Lower lobe of right lung (tissue), 2 donors: ENCODE measurements around the gene PNP. TPM values are rescaled to one million over a fixed set of nuclear protein-coding genes. Genes with fewer than 3 reads are reported as not detected.

ENCODE experiments used
- ATAC-seq, 2 donors: fragments of 200-7000 bp; cut with Tn5 transposase; one replicate each; pipeline ENCODE4 v1.9.1; 2020 to 2022; ENCODE audit warnings: mild to moderate bottlenecking in 2 of 2, moderate library complexity in 2 of 2
- DNase-seq: peaks from one replicate; pipeline ENCODE4 v3.0.0-alpha.2; 2020
- H3K27ac ChIP-seq: fragments of 200-600 bp; one replicate; pipeline ENCODE4 v1.8.0; 2022
- H3K27me3 ChIP-seq: fragments of 200-600 bp; one replicate; pipeline ENCODE4 v1.8.0; 2022; ENCODE audit warnings: low read depth
- H3K36me3 ChIP-seq: fragments of 200-600 bp; one replicate; pipeline ENCODE4 v1.8.0; 2022; ENCODE audit warnings: mild to moderate bottlenecking
- H3K4me1 ChIP-seq: fragments of 200-600 bp; one replicate; pipeline ENCODE4 v1.8.0; 2022
- H3K4me3 ChIP-seq: fragments of 200-600 bp; one replicate; pipeline ENCODE4 v1.8.0; 2022; ENCODE audit warnings: mild to moderate bottlenecking
- H3K9me3 ChIP-seq: fragments of 200-600 bp; one replicate; pipeline ENCODE4 v1.8.0; 2022
- CTCF ChIP-seq: fragments of 200-600 bp; IDR thresholded peaks from one replicate; pipeline ENCODE4 v1.8.0; 2022; ENCODE audit warnings: antibody characterized with exemption, mild to moderate bottlenecking
- intact Hi-C: fragments of 100-400 bp; cut with DNase I; formaldehyde crosslinking; loops from one replicate; pipeline ENCODE4 v1.11.0; 2022
- total RNA-seq: library from RNA; stranded (reverse); fragmentation: NEBNext Ultra II Directional; extraction: Animal tissue kit (Norgen Biotek cat#: 25700); gene quantifications from one replicate; pipeline ENCODE4 v1.2.1, GENCODE V29; 2021
- donor health status: DM: no; HTN: yes; CAD: no; lungs with severe emphysema.

PNP gene
- total RNA-seq, 1 donor from 2014 or later = 28.8 TPM

- no peaks in the 10 kb centered on the region for H3K9me3 ChIP-seq
- TF ChIP-seq CTCF = no peak
- no peak for DNase-seq
- peaks cover 56% of the 10 kb centered on the region for H3K4me1 ChIP-seq
- no peak overlapping the region for H3K27ac ChIP-seq
- ATAC-seq = no peak
- no peaks in the 10 kb centered on the region for H3K27me3 ChIP-seq
- H3K36me3 ChIP-seq = peaks cover 51% of the 10 kb centered on the region
- H3K4me3 ChIP-seq = no peak overlapping the region
- intact Hi-C loops = no loop called here
Measured at GRCh38 chr14:20456971-20457370, 12.2 kb upstream of the PNP start.

- Histone ChIP-seq H3K4me1 (peaks cover 52% of the 10 kb centered on the region), H3K36me3 (peaks cover 48% of the 10 kb centered on the region), H3K4me3 (no peak overlapping the region), H3K9me3 (no peaks in the 10 kb centered on the region), H3K27ac (no peak overlapping the region), H3K27me3 (no peaks in the 10 kb centered on the region)
- no peak for ATAC-seq
- TF ChIP-seq CTCF = no peak
- intact Hi-C loops = no loop called here
- DNase-seq = no peak
Measured at GRCh38 chr14:20458031-20458789, 11.0 kb upstream of the PNP start.

GRCh38 chr14:20460458-20461224 is 8.6 kb upstream of the PNP start:
- Histone ChIP-seq H3K4me1 (peaks cover 42% of the 10 kb centered on the region), H3K4me3 (peak overlapping the region; percentile 95), H3K9me3 (no peaks in the 10 kb centered on the region), H3K36me3 (peaks cover 48% of the 10 kb centered on the region), H3K27ac (peak overlapping the region; percentile 94), H3K27me3 (no peaks in the 10 kb centered on the region)
- TF ChIP-seq CTCF = no peak
- ATAC-seq = peak; percentile 57 to 59
- intact Hi-C loops = no loop called here
- peak; percentile 74 for DNase-seq

- H3K27ac ChIP-seq = peak within 1 kb of the TSS; percentile 94
- no peaks in the 10 kb centered on the region for H3K9me3 ChIP-seq
- peaks cover 41% of the 10 kb centered on the region for H3K36me3 ChIP-seq
- peak within 1 kb of the TSS; percentile 95 for H3K4me3 ChIP-seq
- DNase-seq = peak; percentile 99
- no peaks in the 10 kb centered on the region for H3K27me3 ChIP-seq
- intact Hi-C loops = no loop called here
- H3K4me1 ChIP-seq = peaks cover 33% of the 10 kb centered on the region
- peak; percentile 97 to 98 for ATAC-seq
- no peak for TF ChIP-seq CTCF
Measured at GRCh38 chr14:20461225-20462141, 7.7 kb upstream of the PNP start, which contains the start of gene PIP4P1. TSS of gene PIP4P1 (minus strand) at chr14:20461434. CDS start at chr14:20461325, 109 bp downstream.

GRCh38 chr14:20468764-20469241 is 403 bp upstream of the PNP start:
- Histone ChIP-seq H3K4me3 (peak overlapping the region; percentile 76), H3K27ac (peak overlapping the region; percentile 89), H3K9me3 (no peaks in the 10 kb centered on the region), H3K36me3 (peaks cover 17% of the 10 kb centered on the region), H3K4me1 (peaks cover 26% of the 10 kb centered on the region), H3K27me3 (no peaks in the 10 kb centered on the region)
- no peak for TF ChIP-seq CTCF
- ATAC-seq = peak in 1 of 2 donors; percentile 1
- peak; percentile 58 for DNase-seq
- intact Hi-C loops = no loop called here
